Stimulated activated CD8-positive, alpha-beta memory T cell treated with anti-CD3 and anti-CD28 coated beads, Interleukin-4, amount 100 ng/mL, for 48 hours (primary cell): ENCODE measurements around the gene LRRC23.
"Not testable (repeated sequence)": the region's sequence is repeated elsewhere in the genome, so short reads cannot be mapped to it uniquely, and the experiment has no call there.

Experiments
- DNase-seq: peaks from one replicate; pipeline ENCODE4 v3.0.0-alpha.2; 2020

LRRC23 gene

DNA sequence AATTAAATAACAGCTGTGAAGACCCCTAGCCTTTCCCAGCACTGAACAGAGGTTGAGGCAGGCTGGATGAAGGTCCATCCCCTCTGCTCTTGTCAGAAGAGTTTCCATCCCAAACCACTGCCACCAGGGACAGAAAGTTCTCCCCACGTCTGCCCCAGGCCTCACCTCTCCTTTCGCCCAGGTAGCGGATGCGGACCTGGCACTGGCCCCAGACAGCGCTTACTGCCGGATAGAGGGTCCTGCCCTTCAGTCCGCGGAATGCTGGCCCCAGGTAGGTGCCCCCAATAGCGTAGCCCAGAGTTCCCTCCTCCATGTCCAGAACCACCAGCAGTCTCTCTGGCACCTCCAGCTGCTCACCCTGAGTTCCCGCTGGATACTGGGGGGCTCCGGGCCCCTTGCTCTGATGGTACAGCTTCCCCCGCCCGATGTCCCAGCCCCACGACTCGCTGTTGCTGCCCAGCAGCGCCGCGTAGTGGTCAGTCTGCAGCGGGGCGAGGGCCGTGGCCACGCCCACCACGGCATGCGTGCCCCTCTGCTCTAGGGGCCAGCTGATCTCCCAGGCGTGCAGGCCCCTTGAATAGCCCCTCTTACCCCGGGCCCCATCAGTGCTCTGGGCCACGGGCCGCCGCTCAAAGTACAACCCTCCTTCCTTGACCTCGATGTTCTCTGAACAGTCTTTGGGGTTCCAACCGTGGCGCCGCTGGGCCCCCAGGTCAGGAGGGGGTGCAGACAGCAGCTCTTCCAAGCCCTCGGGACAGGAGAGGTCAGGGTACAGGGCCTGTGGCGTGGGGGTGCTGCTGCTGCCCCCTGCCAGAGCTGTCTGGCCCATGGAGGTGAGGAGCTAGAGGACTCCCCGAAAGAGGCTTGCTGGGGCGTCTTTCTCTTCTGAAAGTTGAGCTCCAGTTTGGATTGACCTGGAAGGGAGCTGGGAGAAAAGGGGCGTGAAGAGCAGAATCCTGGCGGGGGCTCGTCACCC lies 32.3 kb upstream of the LRRC23 start:
- DNase-seq = peak; percentile 92

DNA sequence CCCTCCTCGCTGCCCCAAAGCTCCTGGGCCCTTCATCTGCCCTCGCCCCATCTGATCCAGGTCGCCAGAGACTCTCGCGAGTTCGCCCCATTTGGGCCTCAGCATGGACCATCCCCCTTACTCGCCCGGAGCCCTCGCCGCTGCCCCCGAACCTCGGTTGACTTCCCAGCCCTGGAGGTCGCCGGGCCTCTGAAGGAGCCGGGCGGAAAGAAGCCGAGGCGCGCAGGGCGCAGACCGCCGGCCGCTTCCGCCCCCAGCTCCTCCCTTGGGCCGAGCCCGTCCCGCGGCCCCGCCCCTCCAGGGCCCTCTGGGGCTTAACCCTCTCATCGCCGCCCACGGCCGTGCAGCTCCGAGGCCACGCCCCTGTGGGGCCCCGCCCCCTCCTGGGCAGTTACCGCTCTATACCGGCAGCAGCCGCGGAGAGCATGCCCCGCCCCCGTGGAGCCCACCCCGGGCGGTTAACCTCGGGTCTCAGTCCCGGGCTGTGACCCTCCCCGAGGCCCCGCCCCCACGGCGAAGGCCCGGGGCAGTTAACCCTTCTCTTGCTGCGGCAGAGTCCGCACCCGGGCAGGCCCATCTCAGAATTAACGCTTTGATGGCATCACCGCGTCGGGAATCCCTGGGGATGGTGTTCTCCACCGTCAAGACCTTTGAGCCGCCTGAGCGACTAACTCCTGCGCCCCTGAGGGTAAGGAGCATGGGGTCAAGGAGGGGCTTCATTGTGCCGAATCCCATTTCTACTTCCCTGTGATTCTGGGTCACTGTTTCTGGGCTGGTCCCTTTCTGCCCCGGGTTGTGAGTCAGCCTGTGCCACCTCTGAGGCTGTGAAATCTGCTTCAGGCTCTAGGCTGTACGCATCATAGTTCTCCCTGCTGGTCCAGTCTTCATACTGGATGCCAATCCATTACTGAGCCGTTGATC lies 31.3 kb upstream of the LRRC23 start, which contains the start of gene SPSB2:
TSS of gene SPSB2 (minus strand) at position 210 of the 921 bp plus-strand sequence. CDS start 402 bp downstream, outside the sequence.
- DNase-seq = peak; percentile 100

DNA sequence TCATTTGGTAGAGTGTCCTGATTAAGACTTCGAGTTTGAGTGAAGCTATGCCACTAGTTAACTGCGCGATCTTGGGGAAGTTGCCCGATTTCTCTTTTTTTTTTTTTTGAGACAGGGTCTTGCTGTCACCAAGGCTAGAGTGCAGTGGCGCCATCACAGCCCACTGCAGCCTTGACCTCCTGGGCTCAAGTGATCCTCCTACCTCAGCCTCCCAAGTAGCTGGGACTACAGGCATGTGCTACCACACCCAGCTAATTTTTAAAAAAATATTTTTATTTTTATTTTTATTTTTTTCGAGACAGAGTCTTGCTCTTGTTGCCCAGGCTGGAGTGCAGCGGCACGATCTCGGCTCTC lies 30.6 kb upstream of the LRRC23 start:
- not testable (repeated sequence) for DNase-seq

DNA sequence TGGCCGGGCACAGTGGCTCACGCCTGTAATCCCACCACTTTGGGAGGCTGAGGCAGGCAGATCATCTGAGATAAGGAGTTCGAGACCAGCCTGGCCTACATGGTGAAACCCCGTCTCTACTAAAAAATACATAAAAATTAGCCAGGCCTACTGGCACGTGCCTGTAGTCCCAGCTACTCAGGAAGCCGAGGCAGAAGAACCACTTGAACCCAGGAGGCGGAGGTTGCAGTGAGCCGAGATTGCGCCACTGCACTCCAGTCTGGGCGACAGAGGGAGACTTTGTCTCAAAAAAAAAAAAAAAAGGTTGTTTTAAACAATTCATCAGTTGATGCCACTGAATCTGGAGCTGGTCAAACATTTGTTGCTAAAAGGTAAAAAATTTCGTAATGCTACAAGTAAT lies 24.8 kb upstream of the LRRC23 start:
- not testable (repeated sequence) for DNase-seq

DNA sequence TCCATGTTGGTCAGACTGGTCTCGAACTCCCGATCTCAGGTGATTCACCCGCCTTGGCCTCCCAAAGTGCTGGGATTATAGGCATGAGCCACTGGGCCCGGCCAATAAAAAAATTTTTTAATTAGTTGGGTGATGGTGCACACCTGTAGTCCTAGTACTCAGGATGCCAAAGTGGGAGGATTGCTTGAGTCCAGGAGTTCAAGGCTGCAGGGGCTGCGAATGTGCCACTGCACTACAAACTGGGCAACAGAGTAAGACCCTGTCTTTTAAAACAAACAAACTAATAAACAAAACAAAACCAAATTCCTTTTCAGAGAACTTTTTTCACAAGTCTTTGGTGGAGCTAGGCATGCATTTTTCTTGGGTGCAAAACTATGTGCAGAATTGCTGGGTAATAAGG lies 21.4 kb upstream of the LRRC23 start:
- DNase-seq = no peak

DNA sequence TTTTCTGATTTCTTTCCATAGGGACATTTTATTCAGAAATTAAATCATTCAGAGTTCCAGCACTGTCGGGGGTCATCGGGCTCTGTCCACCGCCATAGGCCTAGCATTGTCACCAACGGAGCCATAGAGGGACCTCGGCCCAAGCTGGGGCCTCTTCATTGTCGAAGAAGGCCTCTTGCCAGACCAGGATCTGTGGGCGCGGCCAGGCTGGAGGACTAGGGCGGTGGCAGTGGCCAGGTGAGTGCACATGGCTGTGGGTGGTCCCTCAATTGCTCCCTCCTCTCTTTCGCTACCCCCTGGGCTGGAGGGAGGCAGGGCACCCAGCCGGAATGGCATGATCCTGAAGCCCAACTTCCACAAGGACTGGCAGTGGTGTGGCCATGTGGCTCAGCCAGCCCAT lies 20.9 kb upstream of the LRRC23 start:
- DNase-seq = no peak

DNA sequence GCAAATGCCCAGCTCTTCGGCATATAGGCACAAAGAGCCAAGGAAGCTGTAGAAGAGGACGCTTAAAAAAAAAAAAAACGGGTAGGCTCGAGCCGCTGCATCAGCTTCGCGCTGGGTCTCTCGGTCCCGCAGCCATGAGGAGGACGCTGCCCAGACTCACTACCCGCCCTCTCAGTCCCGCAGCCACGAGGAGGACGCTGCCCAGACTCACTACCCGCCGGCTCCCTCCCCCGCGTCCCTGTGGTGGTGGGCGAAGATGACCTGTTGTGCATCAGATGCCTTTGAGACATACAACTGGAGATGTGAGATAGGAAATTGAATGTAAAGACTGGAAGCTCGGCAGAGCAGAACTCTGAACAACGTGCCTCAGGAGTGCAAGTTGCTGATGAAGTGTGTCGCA lies 20.1 kb upstream of the LRRC23 start:
- DNase-seq = no peak

DNA sequence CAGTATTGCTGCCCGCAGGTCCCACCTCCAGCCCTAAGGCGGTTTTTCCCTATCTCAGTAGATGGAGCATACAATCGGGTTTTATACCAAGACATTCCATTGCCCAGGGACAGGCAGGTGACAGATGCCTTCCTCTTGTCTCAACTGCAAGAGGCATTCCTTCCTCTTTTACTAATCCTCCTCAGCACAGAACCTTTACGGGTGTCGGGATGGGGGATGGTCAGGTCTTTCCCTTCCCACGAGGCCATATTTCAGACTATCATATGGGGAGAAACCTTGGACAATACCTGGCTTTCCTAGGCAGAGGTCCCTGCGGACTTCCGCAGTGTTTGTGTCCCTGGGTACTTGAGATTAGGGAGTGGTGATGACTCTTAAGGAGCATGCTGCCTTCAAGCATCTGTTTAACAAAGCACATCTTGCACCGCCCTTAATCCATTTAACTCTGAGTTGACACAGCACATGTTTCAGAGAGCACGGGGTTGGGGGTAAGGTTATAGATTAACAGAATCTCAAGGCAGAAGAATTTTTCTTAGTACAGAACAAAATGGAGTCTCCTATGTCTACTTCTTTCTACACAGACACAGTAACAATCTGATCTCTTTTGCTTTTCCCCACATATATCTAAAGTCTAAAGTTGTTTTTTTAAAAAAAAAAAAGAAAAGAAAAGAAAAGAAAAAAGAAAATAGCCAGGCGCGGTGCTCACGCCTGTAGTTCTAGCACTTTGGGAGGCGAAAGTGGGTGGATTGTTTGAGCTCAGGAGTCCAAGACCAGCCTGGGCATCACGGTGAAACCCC lies 18.2 kb upstream of the LRRC23 start:
- DNase-seq = not testable (repeated sequence)

DNA sequence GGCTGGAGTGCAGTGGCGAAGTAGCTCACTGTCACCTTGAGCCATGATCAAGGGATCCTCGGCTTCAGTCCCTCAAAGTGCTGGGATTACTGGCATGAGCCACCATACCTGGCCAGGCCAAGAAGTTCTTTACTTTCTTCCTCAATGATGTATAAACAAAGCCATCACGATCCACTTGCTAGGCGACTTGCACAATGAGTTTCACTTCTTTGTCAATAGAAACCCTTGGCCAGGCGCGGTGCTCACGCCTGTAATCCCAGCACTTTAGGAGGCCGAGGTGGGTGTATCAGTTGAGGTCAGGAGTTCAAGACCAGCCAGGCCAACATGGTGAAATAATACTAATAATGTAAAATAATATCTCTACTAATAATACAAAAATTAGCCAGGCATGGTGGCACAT lies 17.2 kb upstream of the LRRC23 start:
- no peak for DNase-seq

DNA sequence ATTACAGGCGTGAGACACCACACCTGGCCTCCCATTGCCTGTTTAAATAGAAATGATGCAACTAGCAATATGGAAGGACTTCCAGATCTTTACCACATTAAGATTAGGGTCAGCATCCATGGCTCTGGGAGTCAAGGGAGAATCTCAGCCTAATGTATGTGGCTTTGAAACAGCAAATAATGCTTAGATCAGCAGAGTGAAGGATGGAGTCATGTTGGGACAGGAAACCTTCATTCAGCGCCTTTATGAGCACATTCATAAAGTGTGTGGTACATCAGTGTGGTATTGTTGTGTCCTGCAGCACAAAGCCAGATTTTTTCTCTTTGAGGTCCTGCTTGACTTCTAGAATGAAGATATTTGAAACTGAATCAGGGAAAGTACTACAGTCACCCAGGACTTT lies 16.3 kb upstream of the LRRC23 start:
- no peak for DNase-seq

DNA sequence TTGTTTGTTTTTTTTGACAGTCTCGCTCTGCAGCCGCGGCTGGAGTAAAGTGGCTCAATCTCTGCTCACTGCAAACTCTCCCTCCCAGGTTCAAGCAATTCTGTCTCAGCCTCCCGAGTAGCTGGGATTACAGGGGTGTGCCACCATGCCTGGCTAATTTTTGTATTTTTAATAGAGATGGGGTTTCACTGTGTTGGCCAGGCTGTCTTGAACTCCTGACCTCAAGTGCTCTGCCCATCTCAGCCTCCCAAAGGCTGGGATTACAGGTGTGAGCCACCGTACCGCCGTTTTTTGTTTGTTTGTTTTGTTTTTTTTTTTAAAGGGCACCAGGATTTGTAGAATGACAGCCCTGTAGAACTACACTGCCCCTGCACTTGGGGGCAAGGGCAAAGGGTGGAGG lies 15.8 kb upstream of the LRRC23 start:
- DNase-seq = not testable (repeated sequence)

DNA sequence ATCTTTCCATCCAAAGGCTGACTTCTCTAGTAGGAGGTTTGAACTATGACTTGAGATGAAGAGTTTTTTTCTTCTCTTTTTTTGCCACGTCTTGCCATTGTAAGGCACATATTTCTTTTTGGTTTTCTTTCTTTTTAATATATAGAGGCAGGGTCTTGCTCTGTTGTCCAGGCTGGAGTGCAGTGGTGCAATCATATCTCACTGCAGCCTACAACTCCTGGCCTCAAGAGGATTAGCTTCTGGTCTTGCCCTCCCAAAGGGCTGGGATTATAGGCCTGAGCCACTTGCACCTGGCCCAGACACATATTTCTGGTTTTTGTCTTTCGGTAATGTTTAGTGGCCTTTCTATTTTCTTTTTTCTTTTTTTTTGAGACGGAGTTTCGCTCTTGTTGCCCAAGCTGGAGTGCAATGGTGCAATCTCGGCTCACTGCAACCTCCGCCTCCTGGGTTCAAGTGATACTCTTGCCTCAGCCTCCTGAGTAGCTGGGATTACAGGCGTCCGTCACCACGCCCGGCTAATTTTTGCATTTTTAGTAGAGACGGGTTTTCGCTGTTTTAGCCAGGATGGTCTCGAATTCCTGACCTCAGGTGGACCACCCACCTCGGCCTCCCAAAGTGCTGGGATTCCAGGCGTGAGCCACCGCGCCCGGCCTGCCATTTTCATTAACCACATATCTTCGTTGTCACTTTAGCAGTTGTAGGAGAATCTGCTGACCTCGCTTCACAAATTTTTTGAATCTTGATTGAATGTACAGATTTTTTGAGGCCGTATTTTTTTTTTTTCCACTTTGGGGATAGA lies 14.6 kb upstream of the LRRC23 start:
- DNase-seq = not testable (repeated sequence)

DNA sequence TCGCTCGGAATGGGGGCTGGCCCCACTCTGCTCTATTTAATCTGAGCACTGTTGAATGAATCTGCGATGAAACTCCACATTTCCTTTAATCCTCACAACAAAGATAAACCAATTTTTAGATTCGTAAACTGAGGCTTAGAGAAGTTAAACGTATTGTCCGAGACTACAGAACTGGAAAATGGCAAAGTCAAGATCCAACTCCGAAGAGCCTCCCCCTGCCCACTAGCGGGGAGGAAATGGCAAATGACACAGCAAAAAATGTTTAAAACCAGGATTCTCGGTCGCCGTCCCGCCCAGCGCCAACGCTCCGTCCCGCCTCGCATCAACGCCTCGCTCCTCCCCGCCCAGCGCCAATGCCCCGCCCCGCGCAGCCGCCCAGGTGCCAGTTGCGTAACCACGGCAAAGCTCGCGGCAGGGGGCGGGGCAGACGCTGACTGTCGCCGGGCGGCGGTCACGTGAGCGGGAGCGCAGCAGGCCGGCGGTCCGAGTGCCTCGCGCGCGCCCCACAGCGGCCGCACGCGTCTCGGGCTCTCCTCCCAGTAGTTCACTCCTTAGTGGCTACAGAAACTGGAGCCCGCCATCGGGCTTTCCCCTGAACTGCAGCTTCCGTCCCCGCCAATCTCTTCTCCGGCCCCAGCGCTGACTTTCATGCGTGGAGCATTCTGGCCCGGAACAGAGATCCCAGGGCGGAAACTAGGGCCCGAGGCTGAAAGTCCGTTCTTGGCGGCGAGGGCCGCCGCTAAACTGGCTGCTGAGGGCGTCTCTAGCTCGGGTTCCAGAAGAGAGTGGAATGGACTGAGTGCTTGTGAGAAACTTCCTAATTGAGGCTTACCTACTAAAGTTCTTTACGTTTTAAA lies 13.6 kb upstream of the LRRC23 start:
- DNase-seq = peak; percentile 99

DNA sequence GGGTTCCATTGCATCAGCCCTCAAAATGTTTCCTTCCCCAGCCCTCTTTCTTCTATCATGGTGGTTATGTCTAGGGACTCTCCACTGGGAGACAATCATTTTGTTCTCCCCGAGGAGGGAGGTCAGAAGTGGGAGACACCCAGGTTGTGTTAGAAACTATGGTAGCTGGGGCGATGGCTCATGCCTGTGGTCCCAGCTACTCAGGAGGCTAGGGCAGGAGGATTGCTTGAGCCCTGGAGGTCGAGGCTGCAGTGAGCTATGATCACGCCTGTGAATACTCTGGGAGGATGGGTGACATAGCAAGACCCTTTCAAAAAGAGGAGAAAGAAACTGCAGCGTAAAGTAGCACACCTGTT lies 13.0 kb upstream of the LRRC23 start:
- peak; percentile 47 for DNase-seq

DNA sequence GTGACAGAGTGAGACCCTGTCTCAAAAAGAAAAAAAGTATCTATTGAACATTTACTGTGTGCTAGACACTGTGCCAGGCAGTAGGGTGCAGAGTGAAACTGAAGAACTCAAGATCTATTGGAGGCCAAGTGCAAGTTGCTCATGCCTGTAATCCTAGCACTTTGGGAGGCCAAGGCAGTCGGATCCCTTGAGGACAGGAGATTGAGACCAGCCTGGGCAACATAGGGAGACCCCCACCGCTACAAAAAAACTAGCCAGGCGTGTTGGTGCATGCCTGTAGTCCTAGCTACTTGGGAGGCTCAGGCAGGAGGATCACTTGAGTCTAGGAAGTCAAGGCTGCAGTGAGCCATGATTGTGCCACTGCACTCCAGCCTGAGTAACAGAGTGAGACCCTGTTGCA lies 11.9 kb upstream of the LRRC23 start:
- DNase-seq = not testable (repeated sequence)

DNA sequence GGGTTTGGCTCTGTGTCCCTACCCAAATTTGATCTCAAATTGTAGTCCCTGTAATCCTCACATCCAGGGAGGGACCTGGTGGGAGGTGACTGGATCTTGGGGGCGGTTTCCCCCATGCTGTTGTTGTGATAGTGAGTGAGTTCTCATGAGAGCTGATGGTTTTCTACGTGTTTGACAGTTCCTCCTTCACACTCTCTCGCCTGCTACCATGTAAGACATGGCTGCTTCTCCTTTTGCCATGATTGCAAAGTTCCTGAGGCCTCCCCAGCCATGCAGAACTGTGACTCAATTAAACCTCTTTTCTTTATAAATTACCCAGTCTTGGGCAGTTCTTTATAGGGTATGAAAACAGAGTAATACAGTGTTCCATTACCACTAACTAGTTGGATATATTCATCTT lies 10.3 kb upstream of the LRRC23 start:
- no peak for DNase-seq

DNA sequence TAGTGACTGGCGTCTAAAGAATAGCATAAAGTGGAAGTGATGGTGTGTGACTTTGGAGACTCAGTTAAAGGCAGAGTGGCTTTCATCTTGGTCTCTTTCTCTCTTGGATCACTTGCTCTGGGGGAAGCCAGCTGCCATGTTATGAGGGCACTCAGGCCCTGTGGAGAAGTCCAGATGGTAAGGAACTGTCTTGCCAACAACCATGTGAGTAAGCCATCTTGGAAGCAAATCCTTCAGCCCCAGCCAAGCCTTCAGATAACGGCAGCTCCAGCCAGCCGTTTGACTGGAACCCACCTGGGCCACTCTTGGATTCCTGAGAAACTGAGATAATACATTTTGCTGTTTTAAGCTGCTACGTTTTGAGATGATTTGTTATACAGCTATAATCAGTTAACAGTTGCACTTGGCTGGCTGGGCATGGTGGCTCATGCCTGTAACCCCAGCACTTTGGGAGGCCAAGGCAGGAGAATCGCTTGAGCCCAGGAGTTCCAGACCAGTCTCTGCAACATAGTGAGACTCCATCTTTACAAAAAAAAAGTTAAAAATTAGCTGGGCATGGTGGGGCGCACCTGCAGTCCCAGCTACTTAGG lies 7.7 kb upstream of the LRRC23 start:
- DNase-seq = no peak

DNA sequence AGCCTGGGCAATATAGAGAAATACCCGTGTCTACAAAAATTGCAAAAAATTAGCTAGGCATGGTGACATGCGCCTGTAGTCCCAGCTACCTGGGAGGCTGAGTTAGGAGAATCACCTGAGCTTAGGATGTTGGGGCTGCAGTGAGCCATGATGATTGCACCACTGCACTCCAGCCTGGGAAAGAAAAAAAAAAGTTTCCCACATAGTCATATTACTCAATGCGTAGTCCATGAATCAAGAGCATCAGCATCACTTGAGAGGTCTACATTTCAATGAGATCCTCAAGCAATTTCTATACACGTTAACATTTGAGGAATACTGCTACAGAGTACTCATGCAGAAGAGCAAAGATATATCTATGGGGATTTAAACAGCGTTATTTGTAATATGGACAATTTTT lies 5.2 kb upstream of the LRRC23 start:
- DNase-seq = no peak

DNA sequence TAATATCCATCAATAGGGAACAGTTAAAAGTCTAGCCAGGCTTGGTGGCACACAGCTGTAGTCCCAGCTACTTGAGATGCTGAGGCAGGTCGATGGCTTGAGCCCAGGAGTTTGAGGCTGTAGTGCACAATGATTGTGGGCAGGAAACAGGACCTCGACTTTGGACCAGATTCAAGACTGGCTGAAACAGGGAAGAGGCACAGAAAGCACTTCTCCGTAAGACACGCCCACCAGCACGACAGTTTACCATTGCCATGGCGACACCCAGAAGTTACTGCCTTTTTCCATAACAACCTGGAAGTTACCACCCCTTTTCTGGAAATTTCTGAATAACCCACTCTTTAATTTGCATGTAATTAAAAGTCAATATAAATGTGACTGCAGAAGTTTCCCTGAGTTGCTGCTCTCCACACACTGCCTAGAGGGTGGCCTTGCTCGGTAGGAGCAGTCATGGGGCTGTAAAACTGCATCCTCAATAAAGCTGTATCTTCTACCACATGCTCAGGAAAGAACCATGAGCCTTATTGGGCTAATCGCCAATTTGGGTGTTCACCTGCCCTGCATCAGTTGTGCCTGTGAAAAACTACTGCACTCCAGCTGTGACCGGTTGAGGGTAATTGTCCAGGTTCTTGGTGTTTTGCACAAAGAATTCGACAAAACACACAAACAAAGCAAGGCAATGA lies 4.6 kb upstream of the LRRC23 start:
- DNase-seq = no peak

DNA sequence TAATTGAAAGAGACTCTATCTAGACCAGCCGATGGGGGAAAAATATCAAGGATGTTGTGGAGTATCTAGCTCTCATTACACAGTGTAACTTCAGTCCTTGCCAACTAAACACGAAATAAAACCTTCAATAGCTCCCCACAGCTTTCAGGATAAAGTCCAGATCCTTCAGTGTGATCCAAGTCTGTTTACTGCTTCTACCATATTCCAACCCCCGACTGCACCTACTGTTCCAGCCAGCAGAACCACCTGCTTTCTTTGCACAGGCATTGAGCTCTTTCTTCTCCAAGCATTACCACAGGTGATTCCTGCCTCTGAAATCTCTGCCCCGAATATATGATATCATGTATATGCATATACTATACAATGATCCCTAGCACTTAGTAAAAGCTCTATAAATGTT lies 2.2 kb upstream of the LRRC23 start:
- DNase-seq = no peak
